ENCODE data around the gene MTREX.

The MTREX gene

GRCh38 chr5:55416306-55416705, 108.5 kb downstream of the MTREX start:
- Histone ChIP-seq H3K4me1 (ENCODE audit: control insufficient read depth, insufficient read depth, low read length) (no peaks in the 10 kb centered on the region; the same call in 1 of the 2 replicates), H3K36me3 (ENCODE audit: control insufficient read depth in 2 of 2, insufficient read depth in 1 of 2, low read length in 2 of 2) (peaks cover 16 to 27% of the 10 kb centered on the region in 2 experiments), H3K4me3 (ENCODE audit: low read depth, low read length) (no peak overlapping the region), H3K27ac (ENCODE audit: extremely low read depth, low read depth, low read length) (no peak overlapping the region), H3K9me3 (ENCODE audit: control insufficient read depth, insufficient read depth, low read depth, low read length) (no peaks in the 10 kb centered on the region)
- no peak for TF ChIP-seq ZNF16 (tag by site-specific recombination; IDR thresholded peaks at IDR 0.05; ENCODE audit: low read depth)
- POLR2A ChIA-PET, result no interaction called here
- CTCF ChIA-PET, result interaction anchor here (3.0 kb wide), 1 partner anchor 10 kb away, joined by 9 read pairs; no protein-coding TSS in a partner anchor

- H3K4me3 ChIP-seq (ENCODE audit: low read depth, low read length), result no peak overlapping the region
- H3K4me1 ChIP-seq (ENCODE audit: control insufficient read depth, insufficient read depth, low read length), result no peaks in the 10 kb centered on the region; the same call in 1 of the 2 replicates
- H3K36me3 ChIP-seq (ENCODE audit: control insufficient read depth in 2 of 2, insufficient read depth in 1 of 2, low read length in 2 of 2), result peaks cover 30 to 46% of the 10 kb centered on the region in 2 experiments
- no peaks in the 10 kb centered on the region for H3K9me3 ChIP-seq (ENCODE audit: control insufficient read depth, insufficient read depth, low read depth, low read length)
- no peak for TF ChIP-seq ZNF24 (tag by site-specific recombination; IDR thresholded peaks at IDR 0.05)
- 0 out of 2 replicates have a peak, but pooled peaks have one; percentile 19 for TF ChIP-seq PRDM6 (tag by site-specific recombination; IDR thresholded peaks at IDR 0.05)
- ChIA-PET CTCF (interaction anchor here (0.6 to 1.1 kb wide), 4 partner anchors 13 to 273 kb away, joined by 3 to 5 read pairs (median 3); no protein-coding TSS in a partner anchor), POLR2A (no interaction called here)
- H3K27ac ChIP-seq (ENCODE audit: extremely low read depth, low read depth, low read length), result no peak overlapping the region
Observed at GRCh38 chr5:55418994-55419968, 111.5 kb downstream of the MTREX start.

- Histone ChIP-seq H3K4me3 (ENCODE audit: low read depth, low read length) (no peak overlapping the region), H3K36me3 (ENCODE audit: control insufficient read depth in 2 of 2, insufficient read depth in 1 of 2, low read length in 2 of 2) (peaks cover 22 to 56% of the 10 kb centered on the region in 2 experiments)
- CTCF ChIA-PET, result interaction anchor here (0.6 kb wide), 1 partner anchor 1214 kb away, joined by 4 read pairs; no protein-coding TSS in a partner anchor
- TF ChIP-seq ZNF837 (tag by site-specific recombination; IDR thresholded peaks at IDR 0.05) (no peak), SP3 (tag by site-specific recombination; IDR thresholded peaks at IDR 0.05) (no peak), PRDM4 (tag by site-specific recombination; IDR thresholded peaks at IDR 0.05) (no peak), ZSCAN4 (tag by site-specific recombination; IDR thresholded peaks at IDR 0.05) (no peak), ZNF449 (tag by site-specific recombination; IDR thresholded peaks at IDR 0.05) (no peak), ZNF692 (tag by site-specific recombination; IDR thresholded peaks at IDR 0.05) (no peak), ZNF146 (tag by site-specific recombination; IDR thresholded peaks at IDR 0.05) (no peak), ZNF280D (tag by site-specific recombination; IDR thresholded peaks at IDR 0.05) (no peak), ZXDB (tag by site-specific recombination; IDR thresholded peaks at IDR 0.05) (no peak), ZFHX2 (tag by site-specific recombination; conservative IDR thresholded peaks at IDR 0.05) (no peak), ZNF621 (tag by site-specific recombination; IDR thresholded peaks at IDR 0.05) (no peak), ZBTB20 (tag by site-specific recombination; IDR thresholded peaks at IDR 0.05) (no peak), ZNF76 (tag by site-specific recombination; IDR thresholded peaks at IDR 0.05; ENCODE audit: borderline replicate concordance, low read depth) (no peak), ZNF223 (tag by site-specific recombination; IDR thresholded peaks at IDR 0.05) (no peak)
Observed at GRCh38 chr5:55421074-55421529, 113.3 kb downstream of the MTREX start.

More at GRCh38 chr5:55421074-55421529, 113.3 kb downstream of the MTREX start:
- POLR2A ChIA-PET, result no interaction called here
- no peaks in the 10 kb centered on the region; the same call in 1 of the 2 replicates for H3K4me1 ChIP-seq (ENCODE audit: control insufficient read depth, insufficient read depth, low read length)
- no peaks in the 10 kb centered on the region for H3K9me3 ChIP-seq (ENCODE audit: control insufficient read depth, insufficient read depth, low read depth, low read length)
- no peak overlapping the region for H3K27ac ChIP-seq (ENCODE audit: extremely low read depth, low read depth, low read length)
